HepG2 (cell line): Measurements from ENCODE around the gene TLK1. TPM values are rescaled to one million over a fixed set of nuclear protein-coding genes. Genes with fewer than 3 reads are reported as not detected.

ENCODE experiments used
- ATAC-seq: fragments of 200-7000 bp; cut with Tn5 transposase; 3 replicates; pipeline ENCODE4 v1.9.1; 2020; ENCODE audit warnings: mild to moderate bottlenecking, moderate library complexity
- BruUV-seq: library from RNA; stranded (reverse); fragments of 400-500 nt; replicated peaks from 2 replicates; lab custom pipeline; 2021; lab: Mats Ljungman, UMichigan
- CTCF ChIA-PET: fragments of 300-600 bp; formaldehyde crosslinking; extraction: SDS; loops from one replicate; lab custom pipeline; 2021; ENCODE audit warnings: low total read pairs, inconsistent platforms, low intra/inter-chr PET ratio; lab: Yijun Ruan, JAX
- POLR2A ChIA-PET: fragments of 350-600 bp; sonication (Branson Sonifier 250); formaldehyde crosslinking; loops from one replicate; lab custom pipeline; 2020; ENCODE audit warnings: antibody characterized with exemption, inconsistent platforms; lab: Yijun Ruan, JAX
- DNase-seq: peaks from one replicate; pipeline ENCODE4 v3.0.0-alpha.2; 2015; ENCODE audit warnings: low spot score
- FAIRE-seq: peaks from 3 replicates; lab custom pipeline; 2011; peaks lifted over from hg19 to GRCh38; lab: Jason Lieb, UNC
- H2AFZ ChIP-seq: one replicate; pipeline ENCODE4 v1.6.1; 2011; ENCODE audit warnings: low read length, inconsistent platforms
- H3K27ac ChIP-seq: fragments of 300-600 bp; 3 replicates; pipeline ENCODE4 v1.8.0; 2011; ENCODE audit warnings: mixed run types, mild to moderate bottlenecking, mixed read lengths, low read length, inconsistent platforms; ENCODE audit not compliant: insufficient read depth; ENCODE audit errors: extremely low read length
- H3K27me3 ChIP-seq, 2 experiments: fragments of 200-600 bp in 1 of 2; 2 replicates in 1 of 2; 3 replicates in 1 of 2; pipeline versions ENCODE4 v1.6.0 to v1.8.0; 2011; ENCODE audit warnings: low read length in 2 of 2, mild to moderate bottlenecking in 2 of 2, moderate library complexity in 2 of 2, inconsistent platforms in 1 of 2; ENCODE audit not compliant: insufficient read depth in 2 of 2, control insufficient read depth in 1 of 2
- H3K36me3 ChIP-seq, 2 experiments: fragments of 200-600 bp in 1 of 2; replicated peaks in 1 of 2; 2 replicates in 1 of 2; 3 replicates in 1 of 2; pipeline versions ENCODE4 v1.5.1 to v1.8.0; 2011; ENCODE audit warnings: low read length in 2 of 2, inconsistent platforms in 1 of 2; ENCODE audit not compliant: insufficient read depth in 2 of 2, control insufficient read depth in 1 of 2
- H3K4me1 ChIP-seq: 2 replicates; pipeline ENCODE4 v1.5.1; 2012; ENCODE audit warnings: low read length, inconsistent platforms; ENCODE audit not compliant: insufficient read depth
- H3K4me2 ChIP-seq: 2 replicates; pipeline ENCODE4 v1.6.0; 2011; ENCODE audit warnings: low read depth, low read length, inconsistent platforms
- H3K4me3 ChIP-seq, 3 experiments: fragments of 200-600 bp in 1 of 3; sonication (generic), shearing (Covaris generic) in 1 of 3; replicated peaks in 1 of 3; 2 replicates each; pipeline ENCODE4 v1.5.1; 2011 to 2016; ENCODE audit warnings: low read length in 3 of 3, inconsistent platforms in 2 of 3, low read depth in 2 of 3, mild to moderate bottlenecking in 2 of 3, control low read depth in 1 of 3, mixed read lengths in 1 of 3; ENCODE audit not compliant: insufficient read depth in 1 of 3
- H3K79me2 ChIP-seq: one replicate; pipeline ENCODE4 v1.6.1; 2011; ENCODE audit warnings: low read length, inconsistent platforms; ENCODE audit not compliant: insufficient read depth
- H3K9ac ChIP-seq: 2 replicates; pipeline ENCODE4 v1.6.0; 2011; ENCODE audit warnings: mild to moderate bottlenecking, low read depth, low read length, inconsistent platforms; ENCODE audit not compliant: insufficient read depth
- H3K9me3 ChIP-seq: 2 replicates; pipeline ENCODE4 v1.5.1; 2012; ENCODE audit warnings: mild to moderate bottlenecking, low read length
- H4K20me1 ChIP-seq: 2 replicates; pipeline ENCODE4 v1.6.0; 2011; ENCODE audit warnings: inconsistent platforms, mild to moderate bottlenecking, low read length, moderate library complexity; ENCODE audit not compliant: insufficient read depth
- EED ChIP-seq: sonication (generic); formaldehyde crosslinking; IDR thresholded peaks from 2 replicates; pipeline ENCODE4 v1.5.0; 2020; ENCODE audit warnings: mild to moderate bottlenecking, missing genetic modification reagents
- FOXP4 ChIP-seq: sonication (generic); formaldehyde crosslinking; IDR thresholded peaks from 2 replicates; pipeline ENCODE4 v1.4.0; 2020; ENCODE audit warnings: missing genetic modification reagents
- LCORL ChIP-seq, 2 experiments: fragments of 450-650 bp in 1 of 2; sonication (generic) in 1 of 2; formaldehyde crosslinking in 1 of 2; IDR thresholded peaks; 2 replicates each; pipeline versions ENCODE4 v1.5.0 to v1.6.1; 2017 to 2020; ENCODE audit warnings: antibody characterized with exemption in 1 of 2, missing genetic modification reagents in 1 of 2
- MAZ ChIP-seq, 2 experiments: sonication (generic) in 1 of 2; formaldehyde crosslinking in 1 of 2; IDR thresholded peaks; 2 replicates each; pipeline versions ENCODE4 v1.5.0 to v1.6.1; 2012 to 2020; ENCODE audit warnings: low read depth in 2 of 2, mild to moderate bottlenecking in 2 of 2, borderline replicate concordance in 1 of 2, improper control_type of control experiment in 1 of 2, low read length in 1 of 2, missing genetic modification reagents in 1 of 2, moderate library complexity in 1 of 2
- NBN ChIP-seq: fragments of 450-650 bp; conservative IDR thresholded peaks from 2 replicates; pipeline ENCODE4 v1.6.1; 2017
- NCOA5 ChIP-seq: sonication (generic); formaldehyde crosslinking; IDR thresholded peaks from 2 replicates; pipeline ENCODE4 v1.4.0; 2020; ENCODE audit warnings: missing genetic modification reagents
- YEATS4 ChIP-seq: sonication (generic); formaldehyde crosslinking; IDR thresholded peaks from 2 replicates; pipeline ENCODE4 v1.4.0; 2020; ENCODE audit warnings: missing genetic modification reagents, borderline replicate concordance
- ZFP36L2 ChIP-seq: sonication (generic); formaldehyde crosslinking; IDR thresholded peaks from 2 replicates; pipeline ENCODE4 v1.4.0; 2020; ENCODE audit warnings: missing genetic modification reagents
- ZNF224 ChIP-seq: sonication (generic); formaldehyde crosslinking; IDR thresholded peaks from 2 replicates; pipeline ENCODE4 v1.5.0; 2020; ENCODE audit warnings: mild to moderate bottlenecking, missing genetic modification reagents
- ZNF225 ChIP-seq: sonication (generic); formaldehyde crosslinking; IDR thresholded peaks from 2 replicates; pipeline ENCODE4 v1.4.0; 2020; ENCODE audit warnings: mild to moderate bottlenecking, missing genetic modification reagents
- ZNF335 ChIP-seq: sonication (generic); formaldehyde crosslinking; IDR thresholded peaks from 2 replicates; pipeline ENCODE4 v1.4.0; 2020; ENCODE audit warnings: missing genetic modification reagents
- ZNF414 ChIP-seq: sonication (generic); formaldehyde crosslinking; IDR thresholded peaks from 2 replicates; pipeline ENCODE4 v1.5.0; 2020; ENCODE audit warnings: missing genetic modification reagents
- ZNF790 ChIP-seq: sonication (generic); formaldehyde crosslinking; IDR thresholded peaks from 2 replicates; pipeline ENCODE4 v1.8.0; 2022; ENCODE audit warnings: missing genetic modification reagents, mild to moderate bottlenecking, borderline replicate concordance
- ZNF891 ChIP-seq: sonication (generic); formaldehyde crosslinking; IDR thresholded peaks from 2 replicates; pipeline ENCODE4 v1.5.0; 2020; ENCODE audit warnings: mild to moderate bottlenecking, missing genetic modification reagents
- WGBS: methylation state at CpG from one replicate; pipeline ENCODE4 v1.1.6; 2017; ENCODE audit warnings: low lambda C conversion rate; 5-methylcytosine and 5-hydroxymethylcytosine counted together
- in situ Hi-C: cut with HindIII; loops from 2 replicates; pipeline ENCODE4 v1.10.0; 2017; ENCODE audit warnings: low pct_unique_long_range_greater_than_20kb; ENCODE audit not compliant: extremely low pct_ligation_motif_present
- intact Hi-C: fragments of 100-400 bp; cut with micrococcal nuclease; formaldehyde crosslinking; loops from one replicate; pipeline ENCODE4 v1.10.0; 2022; ENCODE audit not compliant: unreplicated experiment
- polyA plus RNA-seq, 8 experiments: library from polyadenylated mRNA; depleted of rRNA in 3 of 8; stranded (reverse) in 7 of 8; unstranded in 1 of 8; fragments of >200 nt; fragmentation: Illumina TruSeq in 4 of 8; extraction: Trizol in 4 of 8; gene quantifications; 2 replicates each; pipeline versions ENCODE4 v1.2.1 to v1.2.3, GENCODE V29; 2011 to 2016; ENCODE audit warnings: low read depth in 4 of 8, missing spikeins in 1 of 8, mixed read lengths in 1 of 8; ENCODE audit not compliant: insufficient read depth in 1 of 8
- total RNA-seq, 5 experiments: library from RNA; depleted of rRNA; stranded (reverse); fragments of >200 nt; fragmentation: Illumina TruSeq; extraction: Trizol; gene quantifications; 2 replicates each; pipeline ENCODE4 v1.2.3, GENCODE V29; 2016; ENCODE audit warnings: low read depth in 1 of 5
- TF ChIP-seq, protein P1 (sequence below): IDR thresholded peaks from 2 replicates; pipeline ENCODE4 v1.6.1; 2016

TLK1 gene
- total and polyA plus RNA-seq, 2 of the 13 experiments (the other 11 are each of a cell fraction or from before 2014, with no cell fraction given): 16.8 to 28.7 TPM

- H2AFZ ChIP-seq: no peak overlapping the region
- TF ChIP-seq ZFP36L2 (CRISPR knock-in tag): no peak
- TF ChIP-seq, protein P1, sequence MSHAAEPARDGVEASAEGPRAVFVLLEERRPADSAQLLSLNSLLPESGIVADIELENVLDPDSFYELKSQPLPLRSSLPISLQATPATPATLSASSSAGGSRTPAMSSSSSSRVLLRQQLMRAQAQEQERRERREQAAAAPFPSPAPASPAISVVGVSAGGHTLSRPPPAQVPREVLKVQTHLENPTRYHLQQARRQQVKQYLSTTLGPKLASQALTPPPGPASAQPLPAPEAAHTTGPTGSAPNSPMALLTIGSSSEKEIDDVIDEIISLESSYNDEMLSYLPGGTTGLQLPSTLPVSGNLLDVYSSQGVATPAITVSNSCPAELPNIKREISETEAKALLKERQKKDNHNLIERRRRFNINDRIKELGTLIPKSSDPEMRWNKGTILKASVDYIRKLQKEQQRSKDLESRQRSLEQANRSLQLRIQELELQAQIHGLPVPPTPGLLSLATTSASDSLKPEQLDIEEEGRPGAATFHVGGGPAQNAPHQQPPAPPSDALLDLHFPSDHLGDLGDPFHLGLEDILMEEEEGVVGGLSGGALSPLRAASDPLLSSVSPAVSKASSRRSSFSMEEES: no peak
- TF ChIP-seq NCOA5 (CRISPR knock-in tag): no peak
- TF ChIP-seq FOXP4 (CRISPR knock-in tag): no peak
- no peak for TF ChIP-seq NBN
- no peak for TF ChIP-seq ZNF225 (CRISPR knock-in tag)
- no peak for TF ChIP-seq EED (CRISPR knock-in tag)
- TF ChIP-seq ZNF414 (CRISPR knock-in tag): no peak
- no peak for TF ChIP-seq LCORL (IDR thresholded peaks at IDR 0.05)
- TF ChIP-seq LCORL (CRISPR knock-in tag; IDR thresholded peaks at IDR 0.05): no peak
- no peak for TF ChIP-seq ZNF891 (CRISPR knock-in tag)
- TF ChIP-seq ZNF790 (CRISPR knock-in tag): no peak
- no peak for TF ChIP-seq YEATS4
- no peak for TF ChIP-seq ZNF224 (CRISPR knock-in tag)
- TF ChIP-seq ZNF335: no peak
- no peak for TF ChIP-seq MAZ (IDR thresholded peaks at IDR 0.05; ENCODE audit: borderline replicate concordance, low read depth, low read length)
- no peak for TF ChIP-seq MAZ (CRISPR knock-in tag; IDR thresholded peaks at IDR 0.05; ENCODE audit: low read depth)
- TF ChIP-seq, all 625 proteins: peak for 0
- intact Hi-C loops: no loop called here
- Histone ChIP-seq H3K79me2 (peaks cover 100% of the 10 kb centered on the region), H3K4me2 (no peak overlapping the region), H3K4me1 (peaks cover 55% of the 10 kb centered on the region), H3K9ac (no peak overlapping the region), H3K4me3 (no peak overlapping the region), H3K36me3 (peaks cover 3 to 59% of the 10 kb centered on the region in 2 experiments), H3K27ac (no peak overlapping the region), H4K20me1 (peaks cover 98% of the 10 kb centered on the region), H3K27me3 (no peaks in the 10 kb centered on the region), H3K9me3 (no peaks in the 10 kb centered on the region)
- ChIA-PET POLR2A (no interaction called here), CTCF (no interaction called here)
- FAIRE-seq: no peak
- WGBS: 94% methylated on average over 4 of the region's 4 CpGs
- ATAC-seq: no peak
- in situ Hi-C loops: no loop called here
- no TSS peak for BruUV-seq
- no peak for DNase-seq
Observed at GRCh38 chr2:170942615-170943014, 218.1 kb downstream of the TLK1 start.
